VCaP (cell line): ENCODE measurements around the gene FBLN5.
A peak's percentile ranks its signal among the peaks of the same experiment; 100 is the strongest.

ENCODE experiments used
- H3K27ac ChIP-seq: fragments of 450-650 bp; 2 replicates; pipeline ENCODE4 v1.5.1; 2017
- CTCF ChIP-seq: fragments of 450-650 bp; conservative IDR thresholded peaks from 2 replicates; pipeline ENCODE4 v1.5.1; 2017; ENCODE audit warnings: mild to moderate bottlenecking, moderate library complexity

FBLN5 gene

GRCh38 chr14:91977884-91978283 is 30.4 kb upstream of the FBLN5 start:
- H3K27ac ChIP-seq = no peak overlapping the region
- no peak for TF ChIP-seq CTCF

GRCh38 chr14:91975763-91976162 is 28.3 kb upstream of the FBLN5 start:
- no peak for TF ChIP-seq CTCF
- no peak overlapping the region; the same call in 1 of the 2 replicates for H3K27ac ChIP-seq

- no peak for TF ChIP-seq CTCF
- H3K27ac ChIP-seq = no peak overlapping the region
These were observed 23.8 kb upstream of the FBLN5 start for GRCh38 chr14:91971188-91971778.

- 0 out of 2 replicates have a peak, but pooled peaks have one; percentile 10 for TF ChIP-seq CTCF
- H3K27ac ChIP-seq = peak overlapping the region; percentile 29; the same call in 1 of the 2 replicates
These were observed 20.8 kb upstream of the FBLN5 start for GRCh38 chr14:91968280-91968679.

- TF ChIP-seq CTCF = no peak
- no peak overlapping the region for H3K27ac ChIP-seq
These were observed 17.2 kb upstream of the FBLN5 start for GRCh38 chr14:91964724-91965123.

GRCh38 chr14:91964011-91964410 is 16.5 kb upstream of the FBLN5 start:
- H3K27ac ChIP-seq = no peak overlapping the region

GRCh38 chr14:91963465-91963864 is 16.0 kb upstream of the FBLN5 start:
- no peak for TF ChIP-seq CTCF
- H3K27ac ChIP-seq = no peak overlapping the region

More at GRCh38 chr14:91964011-91964410, 16.5 kb upstream of the FBLN5 start:
- no peak for TF ChIP-seq CTCF
